Measurements from ENCODE around the gene PSMD2. TPM values are rescaled to one million over a fixed set of nuclear protein-coding genes. Genes with fewer than 3 reads are reported as not detected.

PSMD2 gene
- total RNA-seq, 1 experiment from 2014 or later, result 645 TPM

- Histone ChIP-seq H3K4me3 (ENCODE audit: low read depth, low read length, poor library complexity, severe bottlenecking) (no peak overlapping the region), H3K27me3 (replicated peaks; ENCODE audit: insufficient read depth, low read depth, low read length, poor library complexity) (no peaks in the 10 kb centered on the region), H3K36me3 (ENCODE audit: insufficient read depth, low read length, poor library complexity, severe bottlenecking) (peaks cover 82% of the 10 kb centered on the region), H3K9me3 (ENCODE audit: low read depth, low read length, poor library complexity, severe bottlenecking) (no peaks in the 10 kb centered on the region), H3K27ac (ENCODE audit: low read depth, low read length, poor library complexity, severe bottlenecking) (no peak overlapping the region), H3K4me1 (ENCODE audit: insufficient read depth, low read length, poor library complexity, severe bottlenecking) (peaks cover 23% of the 10 kb centered on the region)
- DNase-seq (ENCODE audit: low spot score), result no peak
- no TSS peak for BruUV-seq (replicated peaks)
- intact Hi-C loops (cut with micrococcal nuclease; ENCODE audit: unreplicated experiment), result no loop called here
- TF ChIP-seq, protein P1, sequence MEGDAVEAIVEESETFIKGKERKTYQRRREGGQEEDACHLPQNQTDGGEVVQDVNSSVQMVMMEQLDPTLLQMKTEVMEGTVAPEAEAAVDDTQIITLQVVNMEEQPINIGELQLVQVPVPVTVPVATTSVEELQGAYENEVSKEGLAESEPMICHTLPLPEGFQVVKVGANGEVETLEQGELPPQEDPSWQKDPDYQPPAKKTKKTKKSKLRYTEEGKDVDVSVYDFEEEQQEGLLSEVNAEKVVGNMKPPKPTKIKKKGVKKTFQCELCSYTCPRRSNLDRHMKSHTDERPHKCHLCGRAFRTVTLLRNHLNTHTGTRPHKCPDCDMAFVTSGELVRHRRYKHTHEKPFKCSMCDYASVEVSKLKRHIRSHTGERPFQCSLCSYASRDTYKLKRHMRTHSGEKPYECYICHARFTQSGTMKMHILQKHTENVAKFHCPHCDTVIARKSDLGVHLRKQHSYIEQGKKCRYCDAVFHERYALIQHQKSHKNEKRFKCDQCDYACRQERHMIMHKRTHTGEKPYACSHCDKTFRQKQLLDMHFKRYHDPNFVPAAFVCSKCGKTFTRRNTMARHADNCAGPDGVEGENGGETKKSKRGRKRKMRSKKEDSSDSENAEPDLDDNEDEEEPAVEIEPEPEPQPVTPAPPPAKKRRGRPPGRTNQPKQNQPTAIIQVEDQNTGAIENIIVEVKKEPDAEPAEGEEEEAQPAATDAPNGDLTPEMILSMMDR (conservative IDR thresholded peaks at IDR 0.05; ENCODE audit: low read depth, low read length), result no peak
- TF ChIP-seq EZH2 (IDR thresholded peaks at IDR 0.05; ENCODE audit: borderline replicate concordance, low read depth, low read length, poor library complexity, severe bottlenecking), result no peak
- CTCF ChIA-PET, result no interaction called here
- POLR2A ChIA-PET (ENCODE audit: low non-redundant PET), result no interaction called here
Measured at GRCh38 chr3:184321666-184322065, 22.6 kb downstream of the PSMD2 start.

DNA sequence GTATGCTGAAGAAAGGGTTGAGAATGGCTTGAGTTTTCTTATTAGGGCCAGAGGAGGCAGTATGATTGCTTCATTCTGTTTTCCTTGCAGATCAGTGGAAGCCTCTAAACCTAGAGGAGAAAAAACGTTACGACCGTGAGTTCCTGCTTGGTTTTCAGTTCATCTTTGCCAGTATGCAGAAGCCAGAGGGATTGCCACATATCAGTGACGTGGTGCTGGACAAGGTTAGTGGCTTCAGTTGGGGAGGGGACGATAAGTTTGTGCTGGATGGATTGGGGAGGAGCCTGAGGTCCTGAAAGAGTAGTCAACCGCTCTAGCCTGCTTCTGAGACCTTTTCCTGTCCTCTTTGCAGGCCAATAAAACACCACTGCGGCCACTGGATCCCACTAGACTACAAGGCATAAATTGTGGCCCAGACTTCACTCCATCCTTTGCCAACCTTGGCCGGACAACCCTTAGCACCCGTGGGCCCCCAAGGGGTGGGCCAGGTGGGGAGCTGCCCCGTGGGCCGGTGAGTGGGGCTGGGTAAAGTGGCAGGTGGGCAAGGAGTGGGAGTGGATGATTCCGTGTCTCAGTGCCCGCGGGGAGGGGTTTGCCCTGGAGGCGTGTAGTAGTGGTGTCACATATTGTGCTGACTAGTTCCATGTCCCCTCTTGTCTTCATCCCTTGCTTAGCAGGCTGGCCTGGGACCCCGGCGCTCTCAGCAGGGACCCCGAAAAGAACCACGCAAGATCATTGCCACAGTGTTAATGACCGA, 23.9 kb downstream of the PSMD2 start:
- H3K4me1 ChIP-seq (ENCODE audit: insufficient read depth, low read length, poor library complexity, severe bottlenecking), result peaks cover 17% of the 10 kb centered on the region
- no peak overlapping the region for H3K4me3 ChIP-seq (ENCODE audit: low read depth, low read length, poor library complexity, severe bottlenecking)
- TF ChIP-seq, protein P1 (conservative IDR thresholded peaks at IDR 0.05; ENCODE audit: low read depth, low read length), result no peak
- TF ChIP-seq EZH2 (IDR thresholded peaks at IDR 0.05; ENCODE audit: borderline replicate concordance, low read depth, low read length, poor library complexity, severe bottlenecking), result no peak
- peaks cover 83% of the 10 kb centered on the region for H3K36me3 ChIP-seq (ENCODE audit: insufficient read depth, low read length, poor library complexity, severe bottlenecking)
- DNase-seq (ENCODE audit: low spot score), result no peak
- CTCF ChIA-PET, result interaction anchor here (0.5 kb wide), 1 partner anchor 15 kb away, joined by 3 read pairs; no protein-coding TSS in a partner anchor
- no peaks in the 10 kb centered on the region for H3K9me3 ChIP-seq (ENCODE audit: low read depth, low read length, poor library complexity, severe bottlenecking)
- no TSS peak for BruUV-seq (replicated peaks)
- intact Hi-C loops (cut with micrococcal nuclease; ENCODE audit: unreplicated experiment), result no loop called here
- POLR2A ChIA-PET (ENCODE audit: low non-redundant PET), result no interaction called here
- no peaks in the 10 kb centered on the region for H3K27me3 ChIP-seq (replicated peaks; ENCODE audit: insufficient read depth, low read depth, low read length, poor library complexity)
- H3K27ac ChIP-seq (ENCODE audit: low read depth, low read length, poor library complexity, severe bottlenecking), result no peak overlapping the region

- H3K9me3 ChIP-seq (ENCODE audit: low read depth, low read length, poor library complexity, severe bottlenecking), result no peaks in the 10 kb centered on the region
- no peaks in the 10 kb centered on the region for H3K27me3 ChIP-seq (replicated peaks; ENCODE audit: insufficient read depth, low read depth, low read length, poor library complexity)
- no peak overlapping the region for H3K4me3 ChIP-seq (ENCODE audit: low read depth, low read length, poor library complexity, severe bottlenecking)
- H3K36me3 ChIP-seq (ENCODE audit: insufficient read depth, low read length, poor library complexity, severe bottlenecking), result peaks cover 89% of the 10 kb centered on the region
- POLR2A ChIA-PET (ENCODE audit: low non-redundant PET), result no interaction called here
- DNase-seq (ENCODE audit: low spot score), result no peak
- CTCF ChIA-PET, result no interaction called here
- no TSS peak for BruUV-seq (replicated peaks)
- intact Hi-C loops (cut with micrococcal nuclease; ENCODE audit: unreplicated experiment), result no loop called here
- no peak overlapping the region for H3K27ac ChIP-seq (ENCODE audit: low read depth, low read length, poor library complexity, severe bottlenecking)
- H3K4me1 ChIP-seq (ENCODE audit: insufficient read depth, low read length, poor library complexity, severe bottlenecking), result peaks cover 15% of the 10 kb centered on the region
- TF ChIP-seq EZH2 (IDR thresholded peaks at IDR 0.05; ENCODE audit: borderline replicate concordance, low read depth, low read length, poor library complexity, severe bottlenecking), result no peak
- TF ChIP-seq, protein P1 (conservative IDR thresholded peaks at IDR 0.05; ENCODE audit: low read depth, low read length), result no peak
Measured at GRCh38 chr3:184323696-184324095, 24.7 kb downstream of the PSMD2 start.
